22Rv1 (cell line): ENCODE results near the gene LHFPL2.
"Not testable (repeated sequence)": the region's sequence is repeated elsewhere in the genome, so short reads cannot be mapped to it uniquely, and the experiment has no call there.

Experiments
- H3K27ac ChIP-seq: fragments of 450-650 bp; 2 replicates; pipeline ENCODE4 v1.5.1; 2017
- CTCF ChIP-seq: fragments of 450-650 bp; IDR thresholded peaks from 2 replicates; pipeline ENCODE4 v1.5.1; 2017; ENCODE audit warnings: mild to moderate bottlenecking
- ZFX ChIP-seq: fragments of 450-650 bp; IDR thresholded peaks from 2 replicates; pipeline ENCODE4 v1.6.1; 2017; ENCODE audit warnings: antibody characterized with exemption, borderline replicate concordance

Gene LHFPL2

GRCh38 chr5:78648359-78649210, at the start of gene LHFPL2:
TSS of gene LHFPL2 (minus strand) at chr5:78648772. CDS start at chr5:78510213, 138,559 bp downstream.
- TF ChIP-seq ZFX (no peak), CTCF (peak; percentile 26)
- H3K27ac ChIP-seq, result peak within 1 kb of the TSS; percentile 54

- no peak for TF ChIP-seq CTCF
- no peak for TF ChIP-seq ZFX
- H3K27ac ChIP-seq, result no peak overlapping the region
Observed at GRCh38 chr5:78696637-78697036, 48.1 kb upstream of the LHFPL2 start.

- not testable (repeated sequence) for H3K27ac ChIP-seq
Observed at GRCh38 chr5:78696052-78696451, 47.5 kb upstream of the LHFPL2 start.

GRCh38 chr5:78693339-78693738, 44.8 kb upstream of the LHFPL2 start:
- TF ChIP-seq CTCF, result no peak
- TF ChIP-seq ZFX, result no peak
- H3K27ac ChIP-seq, result no peak overlapping the region

- TF ChIP-seq CTCF (no peak), ZFX (no peak)
- H3K27ac ChIP-seq, result no peak overlapping the region
Observed at GRCh38 chr5:78691084-78691960, 42.8 kb upstream of the LHFPL2 start.

- H3K27ac ChIP-seq, result no peak overlapping the region
- TF ChIP-seq CTCF (no peak), ZFX (no peak)
Observed at GRCh38 chr5:78690253-78690972, 41.8 kb upstream of the LHFPL2 start.

- no peak overlapping the region for H3K27ac ChIP-seq
- no peak for TF ChIP-seq ZFX
- TF ChIP-seq CTCF, result no peak
Observed at GRCh38 chr5:78689540-78690252, 41.1 kb upstream of the LHFPL2 start.

- H3K27ac ChIP-seq, result not testable (repeated sequence)
Observed at GRCh38 chr5:78687514-78687913, 38.9 kb upstream of the LHFPL2 start.

GRCh38 chr5:78683905-78684304, 35.3 kb upstream of the LHFPL2 start:
- not testable (repeated sequence) for H3K27ac ChIP-seq
